Body of pancreas (tissue), 4 donors: ENCODE results near the gene SULT6B1. TPM values are rescaled to one million over a fixed set of nuclear protein-coding genes. Genes with fewer than 3 reads are reported as not detected.
A peak's percentile ranks its signal among the peaks of the same experiment; 100 is the strongest.

Experiments used
- ATAC-seq: fragments of 150-250 bp; one replicate; pipeline ENCODE4 v1.9.1; 2016
- DNase-seq, 4 donors: peaks; one replicate each; pipeline ENCODE4 v3.0.0-alpha.2; 2019
- H3K27ac ChIP-seq, 4 donors: fragments of 200-600 bp; sonication (generic); 1 replicate in 3 of 4; 2 replicates in 1 of 4; pipeline versions ENCODE4 v1.5.1 to v1.6.1; 2016 to 2019; ENCODE audit warnings: mild to moderate bottlenecking in 1 of 4, mixed read lengths in 1 of 4, moderate library complexity in 1 of 4
- H3K27me3 ChIP-seq, 2 donors: fragments of 200-600 bp; sonication (generic); one replicate each; pipeline ENCODE4 v1.6.0; 2016; ENCODE audit warnings: mild to moderate bottlenecking in 1 of 2
- H3K36me3 ChIP-seq, 2 donors: fragments of 200-600 bp; sonication (generic); replicated peaks in 1 of 2; 2 replicates each; pipeline ENCODE4 v1.5.1; 2016; ENCODE audit warnings: low read depth in 2 of 2; ENCODE audit not compliant: insufficient read depth in 1 of 2
- H3K4me1 ChIP-seq: fragments of 200-600 bp; sonication (generic); one replicate; pipeline ENCODE4 v1.6.0; 2016
- H3K4me3 ChIP-seq, 2 donors: fragments of 200-600 bp; sonication (generic); 1 replicate in 1 of 2; 2 replicates in 1 of 2; pipeline ENCODE4 v1.5.1; 2016 to 2019
- H3K9me3 ChIP-seq, 3 donors: fragments of 200-600 bp; sonication (generic); 1 replicate in 2 of 3; 2 replicates in 1 of 3; pipeline ENCODE4 v1.5.1; 2016
- POLR2A ChIP-seq, 3 donors: fragments of 450-650 bp; IDR thresholded peaks; one replicate each; pipeline ENCODE4 v1.6.1; 2016; ENCODE audit warnings: antibody characterized with exemption in 3 of 3, mild to moderate bottlenecking in 2 of 3
- WGBS, 2 donors: methylation state at CpG; one replicate each; pipeline ENCODE4 v1.1.5; 2017; 5-methylcytosine and 5-hydroxymethylcytosine counted together
- intact Hi-C: fragments of 100-400 bp; cut with DNase I; formaldehyde crosslinking; loops from one replicate; pipeline ENCODE4 v1.15.1; 2023
- total RNA-seq, 2 donors: library from RNA; depleted of rRNA; stranded (reverse); fragments of >200 nt; gene quantifications; one replicate each; pipeline ENCODE4 v1.1.0, GENCODE V29; 2016
- TF ChIP-seq, protein P1 (sequence below), 7 experiments: fragments of 450-650 bp in 4 of 7; fragments of 200-600 bp in 3 of 7; sonication (generic) in 3 of 7; IDR thresholded peaks; one replicate each; pipeline ENCODE4 v1.5.1; 2016 to 2019; ENCODE audit warnings: antibody characterized with exemption in 7 of 7

SULT6B1 gene, protein sequence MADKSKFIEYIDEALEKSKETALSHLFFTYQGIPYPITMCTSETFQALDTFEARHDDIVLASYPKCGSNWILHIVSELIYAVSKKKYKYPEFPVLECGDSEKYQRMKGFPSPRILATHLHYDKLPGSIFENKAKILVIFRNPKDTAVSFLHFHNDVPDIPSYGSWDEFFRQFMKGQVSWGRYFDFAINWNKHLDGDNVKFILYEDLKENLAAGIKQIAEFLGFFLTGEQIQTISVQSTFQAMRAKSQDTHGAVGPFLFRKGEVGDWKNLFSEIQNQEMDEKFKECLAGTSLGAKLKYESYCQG
- not detected for total RNA-seq

DNA sequence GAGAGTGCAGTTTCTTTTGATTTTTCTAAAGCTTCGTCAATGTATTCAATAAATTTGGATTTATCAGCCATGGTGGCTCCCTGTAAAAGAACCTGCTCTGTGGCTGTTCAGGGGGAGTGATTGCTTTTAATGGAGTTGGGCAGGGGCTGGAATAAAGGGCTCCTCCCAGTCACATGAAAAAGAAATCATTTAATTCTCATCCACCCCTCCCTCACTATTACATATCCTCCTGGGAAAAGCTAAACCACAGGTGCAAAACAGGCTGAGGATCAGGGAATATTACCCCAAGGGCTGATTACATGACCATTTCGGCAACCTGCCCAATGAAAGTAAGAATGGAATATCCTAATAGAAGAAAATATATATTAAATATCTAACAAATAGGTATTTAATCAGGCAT is at the start of gene SULT6B1:
Gene SULT6B1 (minus strand): TSS at position 101 of the 400 bp plus-strand sequence. CDS start 30 bp downstream, at position 71.
- no peak for ATAC-seq
- intact Hi-C loops = no loop called here
- H3K27me3 ChIP-seq = no peaks in the 10 kb centered on the region
- H3K27ac ChIP-seq = peak within 1 kb of the TSS in 3 of 4 donors; percentile 41 to 75 (median 74)
- H3K36me3 ChIP-seq = no peaks in the 10 kb centered on the region
- TF ChIP-seq, protein P1, sequence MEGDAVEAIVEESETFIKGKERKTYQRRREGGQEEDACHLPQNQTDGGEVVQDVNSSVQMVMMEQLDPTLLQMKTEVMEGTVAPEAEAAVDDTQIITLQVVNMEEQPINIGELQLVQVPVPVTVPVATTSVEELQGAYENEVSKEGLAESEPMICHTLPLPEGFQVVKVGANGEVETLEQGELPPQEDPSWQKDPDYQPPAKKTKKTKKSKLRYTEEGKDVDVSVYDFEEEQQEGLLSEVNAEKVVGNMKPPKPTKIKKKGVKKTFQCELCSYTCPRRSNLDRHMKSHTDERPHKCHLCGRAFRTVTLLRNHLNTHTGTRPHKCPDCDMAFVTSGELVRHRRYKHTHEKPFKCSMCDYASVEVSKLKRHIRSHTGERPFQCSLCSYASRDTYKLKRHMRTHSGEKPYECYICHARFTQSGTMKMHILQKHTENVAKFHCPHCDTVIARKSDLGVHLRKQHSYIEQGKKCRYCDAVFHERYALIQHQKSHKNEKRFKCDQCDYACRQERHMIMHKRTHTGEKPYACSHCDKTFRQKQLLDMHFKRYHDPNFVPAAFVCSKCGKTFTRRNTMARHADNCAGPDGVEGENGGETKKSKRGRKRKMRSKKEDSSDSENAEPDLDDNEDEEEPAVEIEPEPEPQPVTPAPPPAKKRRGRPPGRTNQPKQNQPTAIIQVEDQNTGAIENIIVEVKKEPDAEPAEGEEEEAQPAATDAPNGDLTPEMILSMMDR (IDR thresholded peaks at IDR 0.05) = no peak
- no peak for TF ChIP-seq POLR2A (IDR thresholded peaks at IDR 0.05)
- no peak within 1 kb of the TSS for H3K4me3 ChIP-seq
- H3K9me3 ChIP-seq = no peaks in the 10 kb centered on the region
- 89 to 90% methylated on average over 2 of the region's 2 CpGs for WGBS, 2 donors
- H3K4me1 ChIP-seq = peaks cover 6% of the 10 kb centered on the region
- DNase-seq = no peak

DNA sequence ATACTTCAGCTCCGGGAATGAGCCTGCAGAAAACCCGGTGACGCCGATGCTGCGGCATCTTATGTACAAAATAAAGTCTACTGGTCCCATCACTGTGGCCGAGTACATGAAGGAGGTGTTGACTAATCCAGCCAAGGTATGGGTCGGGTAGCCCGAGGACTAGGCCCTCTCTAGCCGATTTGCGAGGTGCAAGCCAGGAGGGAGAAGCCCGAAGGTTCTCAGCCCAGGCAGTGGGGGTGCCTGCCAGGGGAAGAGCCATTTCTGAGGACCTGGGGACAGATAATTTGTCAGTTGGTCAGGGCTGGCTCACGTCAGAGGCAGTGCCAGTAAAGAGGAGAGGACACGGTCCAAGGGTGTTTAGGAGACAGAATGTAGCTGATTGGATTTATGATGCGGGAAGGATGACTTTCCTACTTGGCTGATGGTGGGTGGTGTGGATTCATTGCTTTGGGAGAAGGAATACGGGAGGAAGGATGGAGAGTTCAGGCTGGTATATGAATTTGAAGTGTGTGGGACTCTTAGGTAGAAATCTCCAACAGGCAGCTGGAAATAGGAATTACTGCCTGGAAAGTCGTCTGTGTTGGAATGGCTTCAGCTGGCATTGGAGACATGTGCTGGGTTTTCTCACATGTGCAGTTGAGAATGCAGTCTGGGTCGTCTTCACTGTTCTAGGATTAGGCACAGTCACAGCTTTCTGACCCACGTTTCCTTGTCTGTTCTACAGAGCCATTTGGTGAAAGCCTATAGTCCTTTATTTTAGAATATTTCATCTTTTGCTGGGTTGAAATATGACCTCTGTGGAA is 43.9 kb upstream of the SULT6B1 start:
- intact Hi-C loops = no loop called here
- Histone ChIP-seq H3K4me1 (peaks cover 24% of the 10 kb centered on the region), H3K4me3 (peak overlapping the region; percentile 66 to 78), H3K27ac (peak overlapping the region; percentile 76 to 94 (median 84)), H3K27me3 (no peaks in the 10 kb centered on the region), H3K36me3 (peaks cover 5 to 6% of the 10 kb centered on the region in 2 donors), H3K9me3 (no peaks in the 10 kb centered on the region)
- TF ChIP-seq, protein P1 (IDR thresholded peaks at IDR 0.05) = no peak
- TF ChIP-seq POLR2A (IDR thresholded peaks at IDR 0.05) = no peak
- 10 to 12% methylated on average over 17 to 18 of the region's 18 CpGs for WGBS, 2 donors
- DNase-seq (peak in 3 of 4 donors; percentile 8 to 15 (median 11)), ATAC-seq (peak; percentile 18)

DNA sequence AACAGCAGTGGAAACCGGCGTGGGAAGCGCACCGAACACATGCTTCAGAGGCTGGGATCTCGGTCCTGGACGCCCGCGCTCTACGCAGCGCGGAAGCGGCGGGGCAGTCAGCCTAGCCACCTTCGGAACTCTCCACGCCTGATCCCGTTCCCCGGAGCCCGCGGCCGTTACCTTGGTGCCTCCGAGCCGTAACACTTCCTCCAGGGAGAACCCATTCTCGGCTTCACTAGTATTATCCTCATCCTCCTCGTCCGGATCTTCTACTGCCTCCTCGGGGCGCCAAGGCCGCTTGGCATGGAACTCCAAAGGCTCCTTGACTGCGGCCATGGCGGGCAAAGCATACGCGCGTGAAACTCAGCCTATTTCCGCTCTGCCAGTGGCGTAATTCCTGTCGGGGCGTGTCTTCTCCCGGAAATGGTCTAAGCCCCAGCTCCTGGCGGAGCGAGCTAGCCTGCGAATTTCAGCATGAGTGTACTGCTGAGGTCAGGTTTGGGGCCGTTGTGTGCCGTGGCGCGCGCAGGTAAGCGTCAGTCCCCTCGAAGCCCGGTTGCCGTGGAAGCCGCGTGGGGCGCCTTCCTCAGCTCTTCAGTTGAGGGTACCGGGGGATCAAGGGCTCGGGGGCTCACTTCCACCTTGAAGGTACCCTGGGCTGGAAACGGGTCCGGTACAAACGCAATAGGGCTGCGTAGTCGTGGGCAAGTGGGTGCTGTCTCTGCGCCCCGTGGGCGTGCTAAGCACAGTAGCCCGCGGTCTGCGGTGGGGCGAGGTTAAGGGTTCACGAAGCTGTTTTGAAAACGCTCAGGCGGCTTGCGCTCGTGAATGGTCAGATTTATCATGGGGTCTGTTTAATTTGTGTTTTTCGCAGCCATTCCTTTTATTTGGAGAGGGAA is 43.0 kb upstream of the SULT6B1 start, which contains the start of the genes CEBPZ and NDUFAF7:
Gene CEBPZ (minus strand): TSS at position 356 of the 890 bp plus-strand sequence. CDS start 29 bp downstream, at position 327.
Gene NDUFAF7 (plus strand): TSS at position 418 of the 890 bp plus-strand sequence. CDS start 48 bp downstream, at position 466.
- no peaks in the 10 kb centered on the region for H3K9me3 ChIP-seq
- H3K4me1 ChIP-seq = peaks cover 24% of the 10 kb centered on the region
- 0 to 1% methylated on average over 32 to 73 of the region's 73 CpGs for WGBS, 2 donors
- peak within 1 kb of the TSS; percentile 66 to 78 for H3K4me3 ChIP-seq
- peaks cover 5 to 6% of the 10 kb centered on the region in 2 donors for H3K36me3 ChIP-seq
- no peaks in the 10 kb centered on the region for H3K27me3 ChIP-seq
- ATAC-seq (peak; percentile 97), DNase-seq (peak; percentile 88 to 93 (median 92))
- TF ChIP-seq POLR2A (IDR thresholded peaks at IDR 0.05) = peak; percentile 67 to 91 (median 88)
- TF ChIP-seq, protein P1 (IDR thresholded peaks at IDR 0.05) = peak in 3 of 7 experiments; percentile 12 to 25 (median 22)
- H3K27ac ChIP-seq = peak within 1 kb of the TSS; percentile 76 to 94 (median 84)
- intact Hi-C loops = no loop called here

DNA sequence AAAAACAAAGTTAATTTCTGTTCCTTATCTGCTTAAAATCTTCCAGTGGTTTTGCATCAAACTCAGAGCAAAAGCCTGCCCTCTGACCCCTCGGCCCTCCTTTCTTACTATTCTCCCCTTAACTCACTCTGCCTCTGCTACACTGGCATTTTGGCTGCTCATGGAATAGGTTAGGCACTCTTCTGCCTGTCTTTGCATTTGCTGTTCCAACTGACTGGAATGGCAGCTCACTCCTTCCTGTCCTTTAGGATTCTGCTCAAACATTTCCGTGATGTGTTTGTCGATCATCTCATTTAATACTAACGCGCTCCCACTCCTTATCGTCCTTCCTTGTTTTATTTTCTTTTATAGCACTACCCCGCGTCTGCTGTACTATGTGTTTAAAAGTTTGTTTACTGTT is 42.1 kb upstream of the SULT6B1 start:
- no peak for ATAC-seq
- intact Hi-C loops = no loop called here
- H3K36me3 ChIP-seq = peaks cover 5 to 6% of the 10 kb centered on the region in 2 donors
- no peak for TF ChIP-seq POLR2A (IDR thresholded peaks at IDR 0.05)
- H3K9me3 ChIP-seq = no peaks in the 10 kb centered on the region
- peaks cover 28% of the 10 kb centered on the region for H3K4me1 ChIP-seq
- H3K27ac ChIP-seq = peak overlapping the region; percentile 76 to 94 (median 84)
- WGBS, 2 donors = 0 to 1% methylated on average over 8 of the region's 8 CpGs
- no peaks in the 10 kb centered on the region for H3K27me3 ChIP-seq
- no peak for DNase-seq
- H3K4me3 ChIP-seq = peak overlapping the region; percentile 66 to 78
